Right kidney (tissue), 1 donor: ENCODE measurements around the gene PRR16.
A peak's percentile ranks its signal among the peaks of the same experiment; 100 is the strongest.

Source experiments
- DNase-seq: peaks from one replicate; pipeline ENCODE4 v3.0.0-alpha.2; 2016

The PRR16 gene

GRCh38 chr5:120582635-120583034 is 118.5 kb downstream of the PRR16 start:
- no peak for DNase-seq

DNA sequence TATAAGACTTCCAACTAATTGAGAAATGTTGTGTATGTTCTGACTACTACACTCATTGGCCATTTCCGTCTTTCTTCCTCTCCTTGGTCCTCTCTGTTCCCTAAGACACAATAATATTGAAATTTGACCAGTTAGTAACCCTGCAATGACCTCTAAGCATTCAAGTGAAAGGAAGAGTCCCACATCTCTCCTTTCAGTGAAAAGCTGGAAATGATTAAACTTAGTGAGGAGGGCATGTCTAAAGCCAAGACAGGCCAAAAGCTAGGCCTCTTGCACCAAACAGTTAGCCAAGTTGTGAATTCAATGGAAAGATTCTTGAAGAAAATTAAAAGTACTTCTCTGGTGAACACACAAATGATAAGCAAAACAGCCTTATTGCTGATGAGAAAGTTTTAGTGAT is 122.5 kb downstream of the PRR16 start:
- no peak for DNase-seq

DNA sequence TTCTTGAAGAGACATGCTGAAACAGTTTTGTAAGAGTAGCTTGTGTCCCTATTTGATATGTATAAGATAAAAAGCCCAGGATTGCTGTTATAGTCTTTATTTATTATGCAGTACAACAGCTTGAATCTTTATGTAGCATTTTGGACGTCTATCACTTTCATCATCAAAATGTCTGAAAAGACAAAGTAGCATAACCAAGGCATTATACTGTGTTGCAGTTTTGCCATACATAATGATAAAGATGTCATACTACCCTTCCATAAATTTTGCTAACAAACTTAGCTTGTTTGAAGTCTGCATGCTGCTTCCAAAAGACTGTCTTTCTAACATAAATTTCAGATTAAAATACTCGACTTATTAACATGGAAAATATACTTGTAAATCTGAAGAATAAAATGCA is 127.8 kb downstream of the PRR16 start:
- no peak for DNase-seq

DNA sequence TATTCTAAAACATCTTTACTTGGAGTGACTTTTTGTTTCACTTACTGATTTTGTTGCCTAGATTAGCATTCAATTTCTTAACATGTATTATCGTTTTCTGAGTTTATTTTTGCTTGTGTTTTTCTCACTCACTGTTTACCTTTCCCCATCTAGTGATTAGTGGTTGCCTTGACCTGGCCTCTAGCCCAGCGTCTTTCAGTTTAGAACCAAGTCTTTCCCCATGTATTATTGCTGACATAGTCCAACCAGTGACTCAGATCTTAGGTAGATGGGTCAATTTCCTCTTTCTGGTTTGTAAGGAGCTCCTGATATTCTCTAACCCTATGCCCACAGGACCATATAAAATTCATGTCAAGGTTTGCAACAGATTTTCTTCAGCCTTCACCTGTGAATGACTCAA is 135.5 kb downstream of the PRR16 start:
- DNase-seq, result no peak

- no peak for DNase-seq
These were observed 136.5 kb downstream of the PRR16 start for GRCh38 chr5:120600639-120601038.

GRCh38 chr5:120602033-120602432 is 137.9 kb downstream of the PRR16 start:
- no peak for DNase-seq

GRCh38 chr5:120604884-120605283 is 140.8 kb downstream of the PRR16 start:
- DNase-seq, result no peak

DNA sequence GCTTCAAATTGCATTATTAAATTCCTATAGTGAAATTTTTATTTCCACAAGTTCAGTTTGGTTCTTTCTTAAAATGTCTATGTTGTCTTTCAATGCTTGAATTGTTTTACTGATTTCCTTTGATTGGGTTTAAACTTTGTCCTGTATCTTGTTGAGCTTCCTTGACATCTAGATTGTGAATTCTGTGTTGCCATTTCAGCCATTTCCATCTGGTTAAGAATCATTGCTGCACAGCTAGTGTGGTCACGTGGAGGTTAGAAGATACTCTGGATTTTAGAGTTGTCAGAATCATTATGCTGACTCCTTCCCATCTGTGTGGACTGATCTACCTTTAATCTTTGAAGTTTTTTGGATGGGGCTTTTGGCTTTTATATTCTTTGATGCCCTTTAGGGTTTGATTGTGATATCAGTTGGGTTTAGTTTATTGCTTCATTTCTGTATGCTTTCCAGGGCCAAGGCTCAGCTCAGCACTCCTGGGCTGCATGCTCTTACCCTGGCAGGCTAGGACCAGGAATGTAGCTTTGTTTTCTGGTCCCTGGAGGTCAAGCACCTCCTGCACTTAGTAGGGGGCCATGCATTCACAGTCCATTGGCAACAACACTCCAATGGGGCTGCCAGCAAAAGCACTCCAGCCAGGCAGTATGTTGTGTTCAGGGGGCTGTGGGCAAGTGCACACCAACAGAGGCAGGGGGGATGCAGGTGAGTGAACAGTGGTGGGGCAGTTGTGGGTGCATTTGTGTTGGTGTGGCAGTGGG is 141.4 kb downstream of the PRR16 start:
- DNase-seq, result no peak

- no peak for DNase-seq
These were observed 145.5 kb downstream of the PRR16 start for GRCh38 chr5:120609570-120609969.

- no peak for DNase-seq
These were observed 146.0 kb downstream of the PRR16 start for GRCh38 chr5:120610145-120610544.

- DNase-seq, result no peak
These were observed 149.6 kb downstream of the PRR16 start for GRCh38 chr5:120613729-120614128.

DNA sequence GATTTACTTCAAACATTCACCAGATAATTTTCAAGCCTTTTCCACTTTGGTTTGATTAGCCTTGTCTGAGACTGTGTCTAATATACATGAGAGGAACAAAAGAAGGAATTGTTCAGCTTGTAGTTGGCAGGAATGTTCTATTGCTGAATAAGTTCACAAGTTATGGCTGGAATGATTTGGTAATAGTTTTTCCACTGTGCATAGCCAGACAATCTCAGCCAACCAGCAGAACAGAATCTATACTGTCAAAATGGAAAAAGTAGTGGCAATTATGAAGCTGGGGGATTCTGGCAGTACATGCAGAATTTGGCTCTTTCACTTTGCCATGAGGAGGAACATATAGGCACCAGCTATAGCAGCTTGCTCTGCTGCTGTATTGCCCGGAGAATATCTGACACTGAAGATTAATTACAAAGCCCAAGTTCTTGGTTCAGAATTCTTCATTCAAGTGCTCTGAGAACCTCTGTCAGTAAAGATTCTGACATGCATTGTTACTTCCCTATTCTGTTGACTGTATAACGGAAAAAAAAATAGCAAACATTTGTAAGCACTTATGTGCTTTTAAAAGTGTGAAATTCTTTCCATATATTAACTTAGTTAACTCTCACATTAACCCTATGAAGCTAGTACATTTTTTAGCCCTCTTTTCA is 150.6 kb downstream of the PRR16 start:
- DNase-seq, result no peak

DNA sequence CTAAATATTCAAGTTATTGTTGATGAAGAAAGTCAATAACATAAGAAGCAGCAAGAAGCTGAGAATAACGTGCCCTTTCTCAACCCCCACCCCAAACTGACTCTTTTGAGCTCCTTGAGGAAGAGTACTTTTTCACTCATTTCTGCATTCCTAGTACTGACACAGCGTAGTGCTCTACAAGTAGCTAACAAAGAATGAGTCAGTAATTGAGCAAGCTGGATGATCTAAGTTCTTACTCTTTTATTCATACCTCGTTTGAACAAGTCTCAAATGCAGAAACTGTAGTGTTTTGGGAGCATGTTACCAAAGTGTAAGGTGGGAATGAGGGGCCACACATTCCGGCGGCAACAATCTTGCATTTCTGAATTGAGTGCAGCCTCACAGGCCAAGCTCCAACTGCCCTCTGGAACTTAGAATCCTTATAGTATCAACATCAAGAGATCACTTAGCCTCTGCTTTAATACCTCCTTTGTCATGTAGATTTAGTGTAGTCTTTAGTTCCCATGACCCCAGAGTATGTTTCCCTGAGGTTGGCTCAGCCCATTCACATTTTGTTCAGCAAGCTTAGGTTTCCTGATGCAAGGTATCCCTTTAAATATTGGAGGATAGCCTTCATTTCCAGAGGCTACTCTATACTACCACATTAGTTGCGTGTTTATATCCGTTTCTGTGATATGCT is 152.0 kb downstream of the PRR16 start:
- DNase-seq, result no peak

DNA sequence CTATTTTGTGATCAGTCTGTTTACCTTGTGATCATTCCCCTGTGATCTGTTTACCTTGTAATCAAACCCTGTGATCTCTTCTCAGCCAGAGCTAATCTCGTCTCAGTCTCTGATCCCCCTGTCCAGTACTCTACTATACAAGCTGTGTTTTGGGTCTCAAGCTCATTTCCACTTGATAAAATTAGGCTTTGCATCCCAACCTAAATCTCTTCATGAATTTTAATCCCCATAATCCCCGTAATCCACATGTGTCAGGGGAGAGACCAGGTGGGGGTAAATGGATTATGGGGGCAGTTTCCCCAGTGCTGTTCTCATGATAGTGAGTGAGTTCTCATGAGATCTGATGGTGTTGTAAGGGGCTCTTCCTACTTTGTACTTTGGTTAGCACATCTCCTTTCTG is 157.2 kb downstream of the PRR16 start:
- no peak for DNase-seq

GRCh38 chr5:120624021-120624563 is 160.0 kb downstream of the PRR16 start:
- DNase-seq, result no peak

- no peak for DNase-seq
These were observed 164.1 kb downstream of the PRR16 start for GRCh38 chr5:120628156-120628555.

- no peak for DNase-seq
These were observed 166.4 kb downstream of the PRR16 start for GRCh38 chr5:120630550-120630949.

DNA sequence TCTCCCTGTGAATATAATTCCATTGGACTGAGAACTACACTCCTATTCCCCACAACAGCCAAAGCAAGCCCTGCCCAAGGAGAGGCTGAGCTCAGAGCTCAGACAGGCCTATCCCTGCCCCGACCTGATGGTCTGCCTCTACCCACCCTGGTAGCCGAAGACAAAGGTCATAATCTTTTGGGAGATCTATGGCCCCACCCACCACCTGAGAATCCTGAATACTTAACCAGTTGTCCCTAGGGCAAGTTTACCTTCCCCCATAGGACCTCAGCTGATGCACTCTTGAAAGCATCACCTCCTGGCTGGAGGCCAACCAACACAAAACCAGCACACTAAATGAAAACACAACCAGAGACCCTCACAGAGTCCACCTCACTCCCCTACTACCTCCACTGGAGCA is 167.5 kb downstream of the PRR16 start:
- no peak for DNase-seq

GRCh38 chr5:120632430-120632829 is 168.3 kb downstream of the PRR16 start:
- DNase-seq, result no peak

DNA sequence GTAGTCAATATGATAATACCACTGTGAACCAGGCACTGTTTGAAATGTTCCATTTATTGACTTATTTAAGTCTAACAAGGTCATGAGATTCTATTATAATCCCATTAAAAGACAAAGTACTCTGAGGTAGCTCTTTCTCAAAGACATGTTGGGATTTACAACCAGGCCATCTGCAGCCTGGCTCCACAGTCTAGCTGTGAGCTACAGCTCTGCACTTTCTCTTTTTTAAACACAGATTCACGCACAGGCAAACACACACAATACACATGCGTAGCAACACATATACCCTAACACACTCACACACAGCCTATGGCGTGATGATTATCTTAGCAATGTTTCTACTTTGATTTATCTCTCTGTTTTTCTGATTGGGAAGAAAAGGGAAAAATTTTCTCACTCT is 174.3 kb downstream of the PRR16 start:
- DNase-seq, result no peak

- DNase-seq, result no peak
These were observed 176.7 kb downstream of the PRR16 start for GRCh38 chr5:120640778-120641177.

DNA sequence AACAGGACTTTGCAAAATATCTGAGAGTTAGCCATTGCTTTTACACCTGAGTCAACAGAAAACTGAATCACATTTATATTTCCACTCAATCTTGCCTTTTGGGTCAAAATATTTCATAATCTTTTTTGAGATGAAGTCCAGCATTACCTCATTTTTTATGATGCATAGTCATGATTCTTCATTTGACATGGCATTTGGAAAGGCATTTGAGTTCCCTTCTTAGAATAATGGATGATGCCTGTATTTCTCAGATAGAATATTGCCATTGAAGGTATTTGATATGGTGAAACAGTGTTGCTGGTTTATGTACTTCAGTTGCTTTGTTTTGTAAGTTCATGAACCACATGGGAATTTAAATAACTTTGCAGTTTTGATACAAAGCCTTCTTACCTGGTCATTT is 180.4 kb downstream of the PRR16 start:
- no peak for DNase-seq

DNA sequence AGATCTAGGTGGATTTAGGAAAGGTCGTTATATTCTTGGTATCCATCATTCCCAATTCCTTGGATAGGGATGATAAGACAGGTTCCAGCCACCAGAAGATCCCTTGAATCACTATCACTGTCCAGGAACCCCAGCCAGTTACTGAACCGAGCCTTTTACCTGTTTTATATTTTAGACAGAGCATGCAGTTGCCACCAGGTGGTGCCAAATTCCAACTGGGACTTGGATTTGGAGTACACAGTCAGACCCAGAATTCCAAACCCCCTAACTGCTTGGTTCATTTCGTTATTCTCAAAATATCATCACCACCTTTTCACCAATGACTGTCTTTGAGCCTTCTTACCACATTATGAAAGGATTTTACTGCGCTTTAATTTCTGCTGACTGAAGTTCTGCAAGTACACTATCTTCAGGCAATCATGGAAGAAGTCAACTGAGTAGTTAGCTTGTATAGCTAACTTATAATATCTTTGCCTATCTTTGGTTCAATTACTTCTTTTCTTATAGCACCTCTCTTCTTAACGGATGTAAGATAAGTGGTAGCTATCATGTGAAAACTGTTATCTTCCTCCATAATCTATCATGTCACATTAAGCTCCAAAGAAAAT is 191.8 kb downstream of the PRR16 start:
- DNase-seq, result peak; percentile 4
